Prostate gland (tissue), 2 donors: ENCODE results near the gene GMPPA. TPM values are rescaled to one million over a fixed set of nuclear protein-coding genes. Genes with fewer than 3 reads are reported as not detected.
A peak's percentile ranks its signal among the peaks of the same experiment; 100 is the strongest.

Experiments
- DNase-seq: peaks from one replicate; pipeline ENCODE4 v3.0.0-alpha.2; 2019; ENCODE audit warnings: low spot score
- H3K27ac ChIP-seq, 2 donors: fragments of 200-600 bp; sonication (generic); 2 replicates each; pipeline ENCODE4 v1.5.1; 2017 to 2019
- H3K27me3 ChIP-seq: fragments of 200-600 bp; sonication (generic); replicated peaks from 2 replicates; pipeline ENCODE4 v1.5.1; 2019; ENCODE audit not compliant: insufficient read depth
- H3K36me3 ChIP-seq, 2 donors: fragments of 200-600 bp; sonication (generic); 1 replicate in 1 of 2; 2 replicates in 1 of 2; pipeline versions ENCODE4 v1.5.1 to v1.8.1; 2017 to 2019
- H3K4me1 ChIP-seq: fragments of 200-600 bp; sonication (generic); replicated peaks from 2 replicates; pipeline ENCODE4 v1.5.1; 2019
- H3K4me3 ChIP-seq, 2 donors: fragments of 200-600 bp; sonication (generic); 2 replicates each; pipeline ENCODE4 v1.5.1; 2017 to 2019
- H3K9me3 ChIP-seq: fragments of 200-600 bp; sonication (generic); 2 replicates; pipeline ENCODE4 v1.5.1; 2017
- POLR2A ChIP-seq: fragments of 450-650 bp; IDR thresholded peaks from one replicate; pipeline ENCODE4 v1.6.1; 2016; ENCODE audit warnings: antibody characterized with exemption, mild to moderate bottlenecking
- POLR2AphosphoS5 ChIP-seq: sonication (generic); formaldehyde crosslinking; IDR thresholded peaks from one replicate; pipeline ENCODE4 v1.6.1; 2017; ENCODE audit warnings: antibody characterized with exemption
- WGBS: methylation state at CpG from one replicate; pipeline ENCODE4 v1.1.5; 2018; 5-methylcytosine and 5-hydroxymethylcytosine counted together
- intact Hi-C: fragments of 100-400 bp; cut with DNase I; formaldehyde crosslinking; loops from one replicate; pipeline ENCODE4 v1.14.2; 2022
- total RNA-seq, 2 donors: library from RNA; depleted of rRNA; stranded (reverse); fragments of >200 nt; gene quantifications; one replicate each; pipeline ENCODE4 v1.1.0, GENCODE V29; 2016
- TF ChIP-seq, protein P1 (sequence below), 4 experiments: fragments of 200-600 bp in 2 of 4; fragments of 450-650 bp in 2 of 4; sonication (generic) in 2 of 4; IDR thresholded peaks; 1 replicate in 3 of 4; 2 replicates in 1 of 4; pipeline ENCODE4 v1.5.1; 2016 to 2019; ENCODE audit warnings: antibody characterized with exemption in 4 of 4, mild to moderate bottlenecking in 2 of 4, moderate library complexity in 2 of 4

The GMPPA gene
- total RNA-seq, 2 donors from 2014 or later, result 41.2 to 53.8 TPM

DNA sequence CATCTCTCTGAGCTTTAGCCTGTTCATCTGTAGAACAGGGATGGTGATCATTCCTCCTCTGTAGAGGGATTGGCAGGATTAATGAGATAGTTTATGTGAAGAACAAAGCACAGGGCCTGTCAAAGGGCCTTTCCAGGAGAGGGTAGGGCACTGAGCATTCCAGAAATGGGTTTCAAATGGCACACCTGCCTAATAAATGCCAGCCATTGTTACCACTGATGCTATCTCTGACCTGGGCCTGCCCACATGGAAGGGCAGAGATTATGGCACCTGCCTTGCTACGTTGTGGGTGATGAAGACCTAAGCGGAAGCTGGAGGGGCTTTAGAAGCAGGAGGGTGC, 31.0 kb upstream of the GMPPA start:
- Histone ChIP-seq H3K36me3 (no peaks in the 10 kb centered on the region), H3K4me1 (no peaks in the 10 kb centered on the region)
- 46% methylated on average over 2 of the region's 2 CpGs for WGBS

DNA sequence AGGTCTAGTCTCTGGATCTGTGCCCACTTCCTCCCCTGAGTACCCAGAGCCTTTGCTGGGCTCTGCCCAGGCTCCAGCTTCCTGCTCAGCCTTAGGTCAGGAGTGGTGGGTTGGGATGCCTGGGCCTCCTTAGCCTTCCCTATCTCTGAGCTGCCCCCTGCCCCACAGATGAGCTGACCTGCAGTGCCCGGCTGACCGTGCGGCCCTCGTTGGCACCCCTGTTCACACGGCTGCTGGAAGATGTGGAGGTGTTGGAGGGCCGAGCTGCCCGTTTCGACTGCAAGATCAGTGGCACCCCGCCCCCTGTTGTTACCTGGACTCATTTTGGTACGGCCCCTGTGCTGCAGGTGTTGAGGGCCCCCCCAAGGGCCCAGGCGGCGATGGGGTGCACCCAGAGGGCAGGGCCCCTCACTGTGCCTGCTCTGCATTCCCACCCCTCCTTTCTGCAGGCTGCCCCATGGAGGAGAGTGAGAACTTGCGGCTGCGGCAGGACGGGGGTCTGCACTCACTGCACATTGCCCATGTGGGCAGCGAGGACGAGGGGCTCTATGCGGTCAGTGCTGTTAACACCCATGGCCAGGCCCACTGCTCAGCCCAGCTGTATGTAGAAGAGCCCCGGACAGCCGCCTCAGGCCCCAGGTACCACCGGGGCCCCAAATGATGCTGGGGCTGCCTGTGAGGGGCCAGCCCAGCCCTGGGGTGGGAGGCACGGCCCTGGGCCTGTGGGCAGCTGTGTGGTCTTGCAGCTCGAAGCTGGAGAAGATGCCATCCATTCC, 30.1 kb upstream of the GMPPA start:
- no peak for TF ChIP-seq POLR2A
- TF ChIP-seq POLR2AphosphoS5, result no peak
- TF ChIP-seq, protein P1, sequence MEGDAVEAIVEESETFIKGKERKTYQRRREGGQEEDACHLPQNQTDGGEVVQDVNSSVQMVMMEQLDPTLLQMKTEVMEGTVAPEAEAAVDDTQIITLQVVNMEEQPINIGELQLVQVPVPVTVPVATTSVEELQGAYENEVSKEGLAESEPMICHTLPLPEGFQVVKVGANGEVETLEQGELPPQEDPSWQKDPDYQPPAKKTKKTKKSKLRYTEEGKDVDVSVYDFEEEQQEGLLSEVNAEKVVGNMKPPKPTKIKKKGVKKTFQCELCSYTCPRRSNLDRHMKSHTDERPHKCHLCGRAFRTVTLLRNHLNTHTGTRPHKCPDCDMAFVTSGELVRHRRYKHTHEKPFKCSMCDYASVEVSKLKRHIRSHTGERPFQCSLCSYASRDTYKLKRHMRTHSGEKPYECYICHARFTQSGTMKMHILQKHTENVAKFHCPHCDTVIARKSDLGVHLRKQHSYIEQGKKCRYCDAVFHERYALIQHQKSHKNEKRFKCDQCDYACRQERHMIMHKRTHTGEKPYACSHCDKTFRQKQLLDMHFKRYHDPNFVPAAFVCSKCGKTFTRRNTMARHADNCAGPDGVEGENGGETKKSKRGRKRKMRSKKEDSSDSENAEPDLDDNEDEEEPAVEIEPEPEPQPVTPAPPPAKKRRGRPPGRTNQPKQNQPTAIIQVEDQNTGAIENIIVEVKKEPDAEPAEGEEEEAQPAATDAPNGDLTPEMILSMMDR (IDR thresholded peaks at IDR 0.05), result no peak
- intact Hi-C loops, result no loop called here
- Histone ChIP-seq H3K27me3 (no peaks in the 10 kb centered on the region), H3K9me3 (no peaks in the 10 kb centered on the region), H3K4me1 (no peaks in the 10 kb centered on the region), H3K36me3 (no peaks in the 10 kb centered on the region), H3K4me3 (no peak overlapping the region), H3K27ac (no peak overlapping the region)
- WGBS, result 91% methylated on average over 22 of the region's 23 CpGs
- no peak for DNase-seq

More for the DNA sequence above, 31.0 kb upstream of the GMPPA start:
- peak; percentile 70 for TF ChIP-seq POLR2AphosphoS5
- TF ChIP-seq, protein P1 (IDR thresholded peaks at IDR 0.05), result no peak
- peak; percentile 55 for DNase-seq
- intact Hi-C loops, result no loop called here
- no peaks in the 10 kb centered on the region for H3K27me3 ChIP-seq
- H3K27ac ChIP-seq, result no peak overlapping the region
- no peak overlapping the region for H3K4me3 ChIP-seq
- no peaks in the 10 kb centered on the region for H3K9me3 ChIP-seq

DNA sequence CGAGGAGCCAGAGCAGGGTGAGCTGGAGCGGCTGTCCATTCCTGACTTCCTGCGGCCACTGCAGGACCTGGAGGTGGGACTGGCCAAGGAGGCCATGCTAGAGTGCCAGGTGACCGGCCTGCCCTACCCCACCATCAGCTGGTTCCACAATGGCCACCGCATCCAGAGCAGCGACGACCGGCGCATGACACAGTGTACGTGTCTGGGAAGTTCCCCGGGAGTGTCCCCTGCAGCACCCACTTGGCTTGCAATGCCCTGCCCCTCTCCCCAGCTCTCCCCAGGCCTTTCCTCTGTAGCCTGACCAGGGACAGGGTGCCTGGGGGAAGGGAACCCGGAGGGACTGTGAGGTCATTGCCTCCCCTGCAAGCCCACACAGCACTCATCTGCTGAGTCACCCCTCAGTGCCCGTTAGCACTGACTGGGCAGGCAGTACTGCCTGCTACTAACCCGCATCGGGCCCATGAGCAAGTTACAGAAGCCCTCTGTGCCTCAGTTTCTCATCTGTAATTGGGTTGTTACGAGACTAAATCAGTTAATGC, 29.4 kb upstream of the GMPPA start:
- WGBS, result 90% methylated on average over 13 of the region's 16 CpGs
- intact Hi-C loops, result no loop called here
- Histone ChIP-seq H3K27me3 (no peaks in the 10 kb centered on the region), H3K36me3 (no peaks in the 10 kb centered on the region), H3K27ac (no peak overlapping the region), H3K9me3 (no peaks in the 10 kb centered on the region), H3K4me1 (no peaks in the 10 kb centered on the region), H3K4me3 (no peak overlapping the region)
- TF ChIP-seq POLR2A, result no peak
- no peak for TF ChIP-seq POLR2AphosphoS5
- TF ChIP-seq, protein P1 (IDR thresholded peaks at IDR 0.05), result no peak
- DNase-seq, result no peak

DNA sequence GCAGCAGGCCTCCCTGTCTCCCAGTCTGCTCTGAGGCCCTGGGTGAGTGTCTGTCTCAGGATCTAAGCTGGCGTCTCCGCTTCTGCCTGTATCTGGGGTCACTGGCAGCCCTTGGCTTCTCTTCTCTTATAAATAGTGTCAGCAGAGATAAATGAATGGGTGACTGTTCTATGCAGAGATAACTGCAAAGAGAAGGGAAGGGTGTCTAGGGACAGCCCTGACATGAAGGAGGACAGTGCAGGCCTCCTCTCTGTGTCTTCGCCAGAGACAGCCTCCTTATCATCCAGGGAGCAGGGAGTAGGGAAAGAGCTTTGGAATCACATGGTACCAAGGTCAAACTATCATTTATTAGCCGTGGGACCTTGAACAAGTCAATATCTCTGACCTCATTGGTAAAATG, 28.3 kb upstream of the GMPPA start:
- H3K4me1 ChIP-seq, result no peaks in the 10 kb centered on the region
- no peak overlapping the region for H3K4me3 ChIP-seq
- H3K27ac ChIP-seq, result no peak overlapping the region
- no peak for DNase-seq
- 84% methylated on average over 4 of the region's 4 CpGs for WGBS
- TF ChIP-seq POLR2A (no peak), POLR2AphosphoS5 (no peak)
- TF ChIP-seq, protein P1 (IDR thresholded peaks at IDR 0.05), result no peak
- no peaks in the 10 kb centered on the region for H3K9me3 ChIP-seq
- H3K36me3 ChIP-seq, result no peaks in the 10 kb centered on the region
- H3K27me3 ChIP-seq, result no peaks in the 10 kb centered on the region
- intact Hi-C loops, result no loop called here
